IMR-90 (cell line): Measurements from ENCODE around the gene GSS.

Source experiments
- CEBPB ChIP-seq: IDR thresholded peaks from 2 replicates; pipeline ENCODE4 v1.6.1; 2012; ENCODE audit warnings: low read depth, low read length, improper control_type of control experiment
- FOS ChIP-seq: fragments of 150-350 bp; IDR thresholded peaks from 2 replicates; pipeline ENCODE4 v1.6.1; 2016; ENCODE audit warnings: low read depth, low read length
- MAZ ChIP-seq: IDR thresholded peaks from 2 replicates; pipeline ENCODE4 v1.6.1; 2012; ENCODE audit warnings: low read depth, mild to moderate bottlenecking, low read length, improper control_type of control experiment, moderate library complexity, borderline replicate concordance
- MXI1 ChIP-seq: IDR thresholded peaks from 2 replicates; pipeline ENCODE4 v1.6.1; 2012; ENCODE audit warnings: low read depth, mild to moderate bottlenecking, low read length, moderate library complexity, borderline replicate concordance
- POLR2A ChIP-seq: IDR thresholded peaks from 2 replicates; pipeline ENCODE4 v1.6.1; 2012; ENCODE audit warnings: mild to moderate bottlenecking, low read depth, low read length
- RAD21 ChIP-seq: IDR thresholded peaks from 2 replicates; pipeline ENCODE4 v1.6.1; 2012; ENCODE audit warnings: low read length, improper control_type of control experiment
- RCOR1 ChIP-seq: IDR thresholded peaks from 2 replicates; pipeline ENCODE4 v1.6.1; 2012; ENCODE audit warnings: mild to moderate bottlenecking, low read length, improper control_type of control experiment; ENCODE audit not compliant: insufficient replicate concordance
- RFX5 ChIP-seq: IDR thresholded peaks from 2 replicates; pipeline ENCODE4 v1.8.0; 2012; ENCODE audit warnings: low read depth, mild to moderate bottlenecking, low read length, moderate library complexity
- SMC3 ChIP-seq: fragments of 150-350 bp; IDR thresholded peaks from 2 replicates; pipeline ENCODE4 v1.6.1; 2016; ENCODE audit warnings: low read depth, mild to moderate bottlenecking, antibody characterized with exemption, low read length, moderate library complexity
- TF ChIP-seq, protein P1 (sequence below): conservative IDR thresholded peaks from 2 replicates; pipeline ENCODE4 v1.5.1; 2012; ENCODE audit warnings: mild to moderate bottlenecking, low read depth, low read length, improper control_type of control experiment
- TF ChIP-seq, protein P2 (sequence below): fragments of 150-350 bp; IDR thresholded peaks from 2 replicates; pipeline ENCODE4 v1.6.1; 2017; ENCODE audit warnings: mild to moderate bottlenecking, antibody characterized with exemption, low read length, low read depth

DNA sequence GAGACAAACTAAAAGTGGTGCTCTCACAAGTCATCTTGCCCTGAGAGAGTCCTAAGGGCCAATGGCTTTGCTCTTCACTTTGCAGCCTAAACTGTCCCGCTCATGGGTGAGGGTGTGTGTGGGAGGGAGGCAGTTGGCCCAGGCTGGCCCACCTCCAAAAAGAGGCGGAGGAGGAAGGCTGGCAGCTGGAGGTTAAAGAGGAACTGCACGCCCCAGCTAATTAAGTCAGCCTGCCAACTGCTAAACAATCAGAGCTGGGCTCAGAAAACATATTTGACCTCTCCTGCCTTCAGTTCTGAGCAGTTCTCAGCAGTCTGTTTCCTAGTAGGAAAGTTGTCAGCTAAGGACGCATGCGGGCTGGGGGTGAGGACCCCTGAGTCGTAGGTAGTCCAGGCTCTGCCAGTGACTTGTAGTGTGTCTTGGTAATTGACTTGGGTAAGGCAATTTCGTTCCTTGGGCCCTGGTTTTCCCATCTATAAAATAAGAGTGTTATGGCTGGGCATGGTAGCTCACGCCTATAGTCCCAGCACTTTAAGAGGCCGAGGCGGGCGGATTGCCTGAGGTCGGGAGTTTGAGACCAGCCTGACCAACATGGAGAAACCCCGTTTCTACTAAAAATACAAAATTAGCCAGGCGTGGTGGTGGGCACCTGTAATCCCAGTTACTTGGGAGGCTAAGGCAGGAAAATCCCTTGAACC, 17.0 kb downstream of the GSS start:
- TF ChIP-seq POLR2A (no peak), CEBPB (no peak), SMC3 (no peak), RAD21 (no peak), RFX5 (no peak), RCOR1 (no peak), MAZ (no peak), MXI1 (no peak), FOS (no peak)
- TF ChIP-seq, protein P1, sequence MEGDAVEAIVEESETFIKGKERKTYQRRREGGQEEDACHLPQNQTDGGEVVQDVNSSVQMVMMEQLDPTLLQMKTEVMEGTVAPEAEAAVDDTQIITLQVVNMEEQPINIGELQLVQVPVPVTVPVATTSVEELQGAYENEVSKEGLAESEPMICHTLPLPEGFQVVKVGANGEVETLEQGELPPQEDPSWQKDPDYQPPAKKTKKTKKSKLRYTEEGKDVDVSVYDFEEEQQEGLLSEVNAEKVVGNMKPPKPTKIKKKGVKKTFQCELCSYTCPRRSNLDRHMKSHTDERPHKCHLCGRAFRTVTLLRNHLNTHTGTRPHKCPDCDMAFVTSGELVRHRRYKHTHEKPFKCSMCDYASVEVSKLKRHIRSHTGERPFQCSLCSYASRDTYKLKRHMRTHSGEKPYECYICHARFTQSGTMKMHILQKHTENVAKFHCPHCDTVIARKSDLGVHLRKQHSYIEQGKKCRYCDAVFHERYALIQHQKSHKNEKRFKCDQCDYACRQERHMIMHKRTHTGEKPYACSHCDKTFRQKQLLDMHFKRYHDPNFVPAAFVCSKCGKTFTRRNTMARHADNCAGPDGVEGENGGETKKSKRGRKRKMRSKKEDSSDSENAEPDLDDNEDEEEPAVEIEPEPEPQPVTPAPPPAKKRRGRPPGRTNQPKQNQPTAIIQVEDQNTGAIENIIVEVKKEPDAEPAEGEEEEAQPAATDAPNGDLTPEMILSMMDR = no peak
- TF ChIP-seq, protein P2, sequence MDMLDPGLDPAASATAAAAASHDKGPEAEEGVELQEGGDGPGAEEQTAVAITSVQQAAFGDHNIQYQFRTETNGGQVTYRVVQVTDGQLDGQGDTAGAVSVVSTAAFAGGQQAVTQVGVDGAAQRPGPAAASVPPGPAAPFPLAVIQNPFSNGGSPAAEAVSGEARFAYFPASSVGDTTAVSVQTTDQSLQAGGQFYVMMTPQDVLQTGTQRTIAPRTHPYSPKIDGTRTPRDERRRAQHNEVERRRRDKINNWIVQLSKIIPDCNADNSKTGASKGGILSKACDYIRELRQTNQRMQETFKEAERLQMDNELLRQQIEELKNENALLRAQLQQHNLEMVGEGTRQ = no peak
